CD4-positive, alpha-beta T cell (primary cell): ENCODE measurements around the gene ABCC5. TPM values are rescaled to one million over a fixed set of nuclear protein-coding genes. Genes with fewer than 3 reads are reported as not detected.

Experiments used
- ATAC-seq: fragments of 200-7000 bp; cut with Tn5 transposase; one replicate; pipeline ENCODE4 v1.10.0; 2022; ENCODE audit warnings: mild to moderate bottlenecking; ENCODE audit not compliant: poor library complexity
- CTCF ChIA-PET: fragments of 350-600 bp; sonication (Branson Sonifier 250); formaldehyde crosslinking; loops from one replicate; lab custom pipeline; 2021; ENCODE audit warnings: antibody characterized with exemption, inconsistent platforms; lab: Charles Lee
- POLR2A ChIA-PET: fragments of 350-600 bp; sonication (Branson Sonifier 250); formaldehyde crosslinking; loops from one replicate; lab custom pipeline; 2021; ENCODE audit warnings: antibody characterized with exemption, inconsistent platforms; lab: Charles Lee
- DNase-seq, 14 experiments: peaks; one replicate each; pipeline ENCODE4 v3.0.0-alpha.2; 2013 to 2020; ENCODE audit warnings: mixed read lengths in 2 of 14
- H3K27ac ChIP-seq, 2 donors: one replicate each; pipeline versions ENCODE4 v1.5.1 to v1.7.0; 2013; ENCODE audit warnings: low read length in 2 of 2, low read depth in 1 of 2, mild to moderate bottlenecking in 1 of 2
- H3K27me3 ChIP-seq, 2 experiments: 1 replicate in 1 of 2; 2 replicates in 1 of 2; pipeline versions ENCODE4 v1.6.1 to v1.7.0; 2013; ENCODE audit warnings: low read length in 2 of 2, control low read depth in 1 of 2, mild to moderate bottlenecking in 1 of 2, moderate library complexity in 1 of 2; ENCODE audit not compliant: insufficient read depth in 2 of 2, control insufficient read depth in 1 of 2
- H3K36me3 ChIP-seq: one replicate; pipeline ENCODE4 v1.6.1; 2013; ENCODE audit warnings: low read length, control low read depth; ENCODE audit not compliant: insufficient read depth
- H3K4me1 ChIP-seq: one replicate; pipeline ENCODE4 v1.6.1; 2013; ENCODE audit warnings: low read length, control low read depth; ENCODE audit not compliant: insufficient read depth
- H3K4me3 ChIP-seq: one replicate; pipeline ENCODE4 v1.5.1; 2013; ENCODE audit warnings: mild to moderate bottlenecking, low read length, moderate library complexity
- H3K9me3 ChIP-seq, 2 experiments: 1 replicate in 1 of 2; 2 replicates in 1 of 2; pipeline versions ENCODE4 v1.6.1 to v1.7.0; 2013; ENCODE audit warnings: low read length in 2 of 2, mild to moderate bottlenecking in 2 of 2, control low read depth in 1 of 2, moderate library complexity in 1 of 2; ENCODE audit not compliant: control insufficient read depth in 1 of 2, insufficient read depth in 1 of 2
- H3K27ac Mint-ChIP-seq: one replicate; pipeline ENCODE4 v1.8.0; 2020; ENCODE audit warnings: mixed read lengths
- H3K27me3 Mint-ChIP-seq: one replicate; pipeline ENCODE4 v1.8.0; 2021; ENCODE audit warnings: mixed read lengths
- H3K36me3 Mint-ChIP-seq: one replicate; pipeline ENCODE4 v1.8.0; 2021; ENCODE audit warnings: low read depth, mixed read lengths
- H3K4me1 Mint-ChIP-seq: one replicate; pipeline ENCODE4 v1.8.0; 2021; ENCODE audit warnings: low read depth, mixed read lengths
- H3K4me3 Mint-ChIP-seq: one replicate; pipeline ENCODE4 v1.8.0; 2020; ENCODE audit warnings: mild to moderate bottlenecking, mixed read lengths
- H3K9me3 Mint-ChIP-seq: one replicate; pipeline ENCODE4 v1.8.0; 2020; ENCODE audit warnings: mixed read lengths
- CTCF ChIP-seq: fragments of 200-600 bp; IDR thresholded peaks from one replicate; pipeline ENCODE4 v1.8.0; 2022; ENCODE audit warnings: antibody characterized with exemption, mild to moderate bottlenecking
- intact Hi-C, 2 experiments: fragments of 100-400 bp; cut with DNase I in 1 of 2; cut with micrococcal nuclease in 1 of 2; formaldehyde crosslinking; loops; one replicate each; pipeline versions ENCODE4 v1.15.1 to v1.9.0; 2023 to 2025; cut with DNase I, micrococcal nuclease
- total RNA-seq, 174 experiments: library from RNA in 2 of 174; stranded (reverse) in 2 of 174; gene quantifications; one replicate each; pipeline ENCODE4 v1.2.3 and lab custom pipeline; 2021 to 2026

The ABCC5 gene
- total RNA-seq, 2 experiments from 2014 or later: 10.8 to 11.4 TPM

GRCh38 chr3:183917776-183918175, 99.9 kb downstream of the ABCC5 start:
- ATAC-seq (no peak), DNase-seq (no peak)
- intact Hi-C loops: no loop called here
- no peaks in the 10 kb centered on the region for H3K27me3 ChIP-seq
- Mint-ChIP-seq H3K4me1 (no peaks in the 10 kb centered on the region), H3K9me3 (no peaks in the 10 kb centered on the region), H3K27ac (no peak overlapping the region), H3K4me3 (no peak overlapping the region), H3K27me3 (no peaks in the 10 kb centered on the region), H3K36me3 (peaks cover 8% of the 10 kb centered on the region)
- no peak overlapping the region for H3K27ac ChIP-seq
- no peaks in the 10 kb centered on the region for H3K4me1 ChIP-seq
- no peak overlapping the region for H3K4me3 ChIP-seq
- TF ChIP-seq CTCF: no peak
- ChIA-PET POLR2A (no interaction called here), CTCF (no interaction called here)
- H3K9me3 ChIP-seq: no peaks in the 10 kb centered on the region
- H3K36me3 ChIP-seq: peaks cover 3% of the 10 kb centered on the region

- Histone ChIP-seq H3K36me3 (no peaks in the 10 kb centered on the region), H3K27ac (no peak overlapping the region), H3K9me3 (no peaks in the 10 kb centered on the region), H3K4me1 (no peaks in the 10 kb centered on the region), H3K27me3 (no peaks in the 10 kb centered on the region), H3K4me3 (no peak overlapping the region)
- Mint-ChIP-seq H3K27ac (no peak overlapping the region), H3K4me3 (no peak overlapping the region), H3K36me3 (peaks cover 3% of the 10 kb centered on the region), H3K27me3 (no peaks in the 10 kb centered on the region), H3K9me3 (no peaks in the 10 kb centered on the region), H3K4me1 (no peaks in the 10 kb centered on the region)
- intact Hi-C loops: no loop called here
- ATAC-seq: no peak
- no peak for DNase-seq
- ChIA-PET CTCF (no interaction called here), POLR2A (no interaction called here)
- TF ChIP-seq CTCF: no peak
Measured at GRCh38 chr3:183914856-183915255, 102.8 kb downstream of the ABCC5 start.

- DNase-seq (no peak), ATAC-seq (no peak)
- Mint-ChIP-seq H3K4me3 (no peak overlapping the region), H3K27ac (no peak overlapping the region), H3K9me3 (no peaks in the 10 kb centered on the region), H3K4me1 (no peaks in the 10 kb centered on the region), H3K36me3 (no peaks in the 10 kb centered on the region), H3K27me3 (no peaks in the 10 kb centered on the region)
- H3K4me3 ChIP-seq: no peak overlapping the region
- CTCF ChIA-PET: no interaction called here
- no peaks in the 10 kb centered on the region for H3K9me3 ChIP-seq
- no peak overlapping the region for H3K27ac ChIP-seq
- H3K27me3 ChIP-seq: no peaks in the 10 kb centered on the region
- no peak for TF ChIP-seq CTCF
- no peaks in the 10 kb centered on the region for H3K36me3 ChIP-seq
- POLR2A ChIA-PET: no interaction called here
- intact Hi-C loops: no loop called here
- no peaks in the 10 kb centered on the region for H3K4me1 ChIP-seq
Measured at GRCh38 chr3:183913580-183913920, 104.1 kb downstream of the ABCC5 start.
